HG02571 (cell line): ENCODE results near the gene RAB42.
A peak's percentile ranks its signal among the peaks of the same experiment; 100 is the strongest.
"Not testable (repeated sequence)": the region's sequence is repeated elsewhere in the genome, so short reads cannot be mapped to it uniquely, and the experiment has no call there.

ENCODE experiments used
- ATAC-seq: cut with Tn5 transposase; IDR thresholded peaks from one replicate; pipeline ENCODE4 v1.9.1; 2021; ENCODE audit warnings: mild to moderate bottlenecking, moderate library complexity; ENCODE audit not compliant: unreplicated experiment

The RAB42 gene, protein sequence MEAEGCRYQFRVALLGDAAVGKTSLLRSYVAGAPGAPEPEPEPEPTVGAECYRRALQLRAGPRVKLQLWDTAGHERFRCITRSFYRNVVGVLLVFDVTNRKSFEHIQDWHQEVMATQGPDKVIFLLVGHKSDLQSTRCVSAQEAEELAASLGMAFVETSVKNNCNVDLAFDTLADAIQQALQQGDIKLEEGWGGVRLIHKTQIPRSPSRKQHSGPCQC

DNA sequence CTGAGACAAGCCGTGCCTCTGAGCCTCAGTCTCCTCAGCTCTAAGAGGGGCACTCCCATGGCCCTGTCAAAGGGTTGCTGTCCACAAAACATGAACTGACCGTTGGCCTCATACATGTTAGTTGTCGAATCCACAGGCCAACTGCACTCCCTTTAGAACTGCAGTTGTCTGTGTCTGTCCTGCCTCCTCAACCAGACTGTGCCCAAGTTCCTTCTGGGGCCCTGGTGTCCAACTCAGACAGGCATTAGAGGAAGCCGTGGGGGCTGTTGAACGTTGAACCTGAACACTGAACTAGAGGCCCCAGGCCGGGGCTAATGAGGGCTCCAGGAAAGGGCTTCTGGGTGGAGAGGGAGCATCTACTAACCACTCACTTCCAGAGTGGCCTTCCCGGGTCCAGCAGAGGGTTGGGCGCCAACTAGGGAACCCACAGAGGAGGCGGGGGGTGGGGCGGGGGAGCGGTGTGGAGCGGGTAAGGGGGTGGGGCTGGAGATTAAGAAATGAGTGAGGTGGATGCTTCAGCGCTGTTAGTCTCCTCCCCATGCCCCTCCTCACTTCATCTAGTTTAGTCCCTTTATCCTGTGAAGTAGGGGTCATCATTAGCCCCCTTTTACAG lies at the start of gene RAB42:
Gene RAB42 (plus strand): TSS at position 558 of the 613 bp plus-strand sequence. CDS start 247 bp downstream, outside the sequence.
- peak; percentile 24 for ATAC-seq

DNA sequence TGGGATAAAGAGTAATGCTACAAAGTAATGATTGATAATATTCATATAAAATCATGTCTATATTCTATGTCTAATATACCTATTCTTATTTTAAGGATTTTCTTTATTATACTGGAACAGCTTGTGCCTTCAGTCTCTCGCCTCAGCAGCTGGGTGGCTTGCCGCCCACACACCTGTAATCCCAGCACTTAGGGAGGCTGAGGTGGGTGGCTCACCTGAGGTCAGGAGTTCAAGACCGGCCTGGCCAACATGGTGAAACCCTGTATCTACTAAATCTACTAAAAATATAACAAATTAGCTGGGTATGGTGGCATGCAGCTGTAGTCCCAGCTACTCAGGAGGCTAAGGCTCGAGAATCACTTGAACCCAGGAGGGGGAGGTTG lies 46.8 kb upstream of the RAB42 start:
- no peak for ATAC-seq

DNA sequence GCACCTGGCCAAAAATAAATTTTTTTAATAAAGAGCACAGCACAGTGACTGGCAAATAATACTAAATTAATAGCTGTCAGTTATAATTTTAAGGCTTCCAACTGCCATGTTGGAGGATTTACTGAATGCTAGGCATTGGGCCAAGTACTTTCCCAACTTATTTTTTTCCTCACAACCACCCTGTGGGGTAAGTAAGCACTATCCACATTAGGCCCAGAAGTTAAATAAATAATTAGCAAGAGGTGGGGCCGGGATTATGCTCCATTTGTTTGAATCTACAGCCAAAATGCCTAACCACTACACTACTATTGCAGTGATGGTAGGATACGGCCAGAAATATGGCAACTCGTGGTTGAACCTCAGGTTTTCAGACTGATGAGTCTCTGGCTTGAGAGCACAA lies 43.7 kb upstream of the RAB42 start:
- no peak for ATAC-seq

DNA sequence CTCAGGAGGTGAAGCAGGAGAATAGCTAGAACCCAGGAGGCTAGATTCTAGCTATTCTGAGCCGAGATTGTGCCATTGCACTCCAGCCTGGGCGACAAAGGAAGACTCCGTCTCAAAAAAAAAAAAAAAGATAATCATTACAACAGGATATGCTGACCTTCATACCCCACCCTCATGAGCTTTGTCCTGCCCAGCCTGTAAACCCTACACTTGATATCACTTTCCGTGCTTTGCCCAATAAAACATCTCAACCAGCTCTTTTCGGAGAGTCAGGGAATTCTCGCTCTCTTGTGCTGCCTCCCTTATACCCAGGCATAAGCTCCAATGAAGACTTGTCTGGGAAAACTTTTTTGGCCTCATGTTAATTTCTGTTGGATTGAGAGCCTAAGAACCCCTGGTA lies 40.7 kb upstream of the RAB42 start:
- ATAC-seq = no peak

DNA sequence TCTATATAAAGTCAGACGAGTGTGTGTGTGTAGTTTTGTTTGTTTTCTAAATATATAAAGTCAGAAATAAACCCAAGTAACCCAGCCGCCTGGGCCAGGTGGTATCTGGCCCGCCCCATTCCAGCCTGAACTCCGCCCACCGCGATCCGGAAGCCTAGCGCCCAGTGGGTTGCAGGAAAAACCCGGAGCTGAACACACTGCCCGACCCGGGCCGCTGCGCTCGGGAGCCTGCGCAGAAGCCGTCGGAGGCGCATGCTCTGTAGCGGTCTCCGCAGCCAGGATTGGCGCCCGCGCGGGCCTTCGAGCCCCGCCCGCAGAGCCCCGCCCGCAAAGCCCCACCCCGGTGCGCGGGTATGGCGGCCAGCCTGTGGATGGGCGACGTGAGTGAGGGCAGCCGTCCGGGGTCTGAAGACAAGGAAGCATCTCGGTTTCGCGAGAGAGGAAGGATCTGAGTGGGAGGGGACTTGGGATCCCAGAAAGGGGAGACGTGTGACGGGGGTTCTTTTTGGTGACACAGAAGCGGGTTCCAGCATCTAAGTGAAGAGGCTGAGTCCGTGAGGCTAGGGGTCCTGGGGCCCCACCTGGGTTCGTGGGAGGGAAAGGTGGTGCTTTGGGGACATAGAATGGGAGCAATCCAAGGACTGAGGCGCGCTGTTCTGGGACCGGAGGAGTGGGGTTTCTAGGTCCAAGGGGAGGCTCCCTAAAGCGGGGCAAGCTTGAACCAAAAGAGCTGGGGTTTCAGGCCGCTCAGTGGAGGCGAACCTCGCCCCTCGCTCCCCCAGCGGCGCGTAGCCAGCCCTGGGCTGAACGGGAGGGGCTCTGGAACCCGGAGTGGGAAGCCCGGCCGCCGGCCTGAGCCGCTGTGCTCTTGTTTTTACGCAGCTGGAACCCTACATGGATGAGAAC lies 39.1 kb upstream of the RAB42 start, which contains the start of gene TRNAU1AP:
Gene TRNAU1AP (plus strand): TSS at position 328 of the 906 bp plus-strand sequence. CDS start 26 bp downstream, at position 354.
- peak; percentile 88 for ATAC-seq

DNA sequence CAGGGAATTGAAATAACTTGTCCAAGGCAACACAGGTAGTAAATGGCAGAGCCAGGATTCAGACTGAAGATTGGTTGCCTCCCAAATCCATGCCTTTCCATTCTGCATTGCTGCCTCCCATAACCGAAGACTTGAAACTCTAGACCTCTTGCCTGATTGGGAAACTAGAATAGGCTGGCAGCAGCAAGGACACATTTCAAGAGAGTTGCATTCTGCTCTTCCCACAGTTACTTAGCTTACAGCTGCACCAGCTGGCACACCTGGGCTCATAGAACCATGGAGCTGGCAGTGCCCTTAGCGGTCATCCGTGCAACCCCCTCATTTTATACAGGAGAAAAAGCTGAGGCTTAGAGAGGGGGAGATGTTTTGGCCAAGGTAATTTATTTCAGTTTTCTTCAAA lies 31.2 kb upstream of the RAB42 start:
- ATAC-seq = no peak

DNA sequence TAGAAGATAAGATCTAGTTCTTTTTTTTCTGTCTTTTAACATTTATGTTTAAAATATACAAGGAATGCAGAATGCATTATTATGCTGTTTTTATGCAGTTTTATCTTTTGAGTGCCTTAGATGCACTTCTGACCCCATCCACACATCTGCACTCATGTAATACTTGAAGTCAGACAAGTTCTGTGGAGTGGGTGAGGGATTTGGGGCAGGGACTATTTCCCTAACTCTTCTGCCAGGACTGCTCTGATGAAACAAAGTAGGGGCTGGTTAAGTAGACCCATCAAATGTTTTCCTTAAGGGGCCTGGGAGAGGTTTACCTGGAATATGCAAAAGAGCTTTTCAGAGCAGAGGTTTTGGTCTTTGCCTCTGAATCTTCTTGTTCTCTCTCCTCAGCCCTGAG lies 27.8 kb upstream of the RAB42 start:
- no peak for ATAC-seq

DNA sequence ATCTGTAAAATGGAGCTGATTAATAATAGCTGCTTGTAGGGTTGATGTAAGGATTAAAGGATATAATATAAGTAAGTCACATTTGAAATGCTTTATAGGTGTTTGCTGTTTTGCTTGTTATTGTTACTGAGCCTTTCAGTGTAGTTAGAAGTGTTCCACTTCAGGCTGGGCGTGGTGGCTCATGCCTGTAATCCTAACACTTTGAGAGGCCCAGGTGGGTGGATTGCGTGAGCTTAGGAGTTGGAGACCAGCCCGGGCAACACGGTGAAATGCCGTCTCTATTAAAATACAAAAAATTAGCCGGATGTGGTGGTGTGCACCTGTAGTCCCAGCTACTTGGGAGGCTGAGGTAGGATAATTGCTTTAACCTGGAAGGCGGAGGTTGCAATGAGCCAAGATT lies 27.0 kb upstream of the RAB42 start:
- no peak for ATAC-seq

DNA sequence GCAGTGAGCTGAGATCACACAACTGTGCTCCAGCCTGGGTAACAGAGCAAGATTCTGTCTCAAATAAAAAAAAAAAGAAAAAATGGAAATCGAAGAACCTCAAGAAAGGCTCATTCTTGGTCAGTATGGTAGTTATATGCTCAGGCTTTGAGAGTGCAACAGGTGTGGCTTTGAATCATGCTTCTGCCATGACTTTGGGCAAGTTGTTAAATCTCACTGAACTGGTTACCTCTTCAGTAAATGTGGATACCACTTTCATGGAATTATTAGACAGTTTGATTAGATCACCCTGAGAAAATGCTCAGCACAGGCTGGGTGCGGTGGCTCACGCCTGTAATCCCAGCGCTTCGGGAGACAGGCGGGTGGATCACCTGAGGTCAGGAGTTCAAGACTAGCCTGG lies 26.3 kb upstream of the RAB42 start:
- no peak for ATAC-seq

DNA sequence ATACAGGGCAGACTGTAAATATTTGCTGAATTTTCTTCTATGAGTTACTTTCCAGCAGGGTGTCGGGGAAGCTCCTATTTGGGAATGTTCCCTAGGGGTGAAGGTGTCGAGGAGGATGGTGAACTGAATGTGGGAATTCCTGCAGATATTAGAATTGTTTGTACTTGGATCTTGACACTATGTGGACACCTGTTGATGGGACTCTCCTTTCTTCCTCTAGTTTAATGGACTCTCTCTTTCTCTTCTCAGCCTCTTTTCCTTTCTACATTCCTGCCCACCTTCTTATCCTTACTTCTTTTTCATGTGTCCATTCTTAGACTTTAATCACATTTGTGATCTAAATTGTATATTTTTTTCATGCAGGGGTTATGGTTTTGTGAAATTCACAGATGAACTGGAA lies 25.1 kb upstream of the RAB42 start:
- ATAC-seq = no peak

DNA sequence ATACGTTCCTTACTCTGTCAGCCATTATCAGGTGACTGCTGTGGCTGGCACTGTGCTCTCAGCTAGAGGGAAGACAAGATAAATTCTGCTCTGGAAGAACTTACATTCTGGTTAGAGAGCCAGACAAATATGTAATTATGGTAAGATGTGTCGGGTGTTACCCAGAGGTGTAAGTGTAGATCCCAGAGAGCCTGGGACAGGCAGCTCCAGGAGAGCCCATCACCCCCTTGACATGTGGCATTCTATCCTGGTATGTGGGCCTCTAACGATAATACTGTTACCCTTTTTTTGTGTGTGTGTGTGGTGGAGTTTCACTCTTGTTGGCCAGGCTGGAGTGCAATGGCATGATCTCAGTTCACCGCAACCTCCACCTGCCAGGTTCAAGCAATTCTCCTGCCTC lies 20.2 kb upstream of the RAB42 start:
- no peak for ATAC-seq

DNA sequence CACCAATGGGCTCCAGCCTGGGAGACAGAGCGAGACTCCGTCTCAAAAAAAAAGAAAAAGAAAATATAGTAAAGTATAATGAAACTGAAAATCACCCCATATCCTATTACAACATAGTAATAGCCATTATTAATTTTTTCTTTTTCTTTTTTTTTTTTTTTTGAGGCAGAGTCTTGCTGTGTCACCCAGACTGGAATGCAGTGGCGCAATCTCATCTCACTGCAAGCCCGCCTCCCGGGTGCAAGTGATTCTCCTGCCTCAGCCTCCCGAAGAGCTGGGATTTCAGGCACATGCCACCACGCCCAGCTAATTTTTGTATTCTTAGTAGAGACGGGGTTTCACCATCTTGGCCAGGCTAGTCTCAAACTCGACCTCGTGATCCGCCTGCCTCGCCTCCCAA lies 19.2 kb upstream of the RAB42 start:
- ATAC-seq = not testable (repeated sequence)

DNA sequence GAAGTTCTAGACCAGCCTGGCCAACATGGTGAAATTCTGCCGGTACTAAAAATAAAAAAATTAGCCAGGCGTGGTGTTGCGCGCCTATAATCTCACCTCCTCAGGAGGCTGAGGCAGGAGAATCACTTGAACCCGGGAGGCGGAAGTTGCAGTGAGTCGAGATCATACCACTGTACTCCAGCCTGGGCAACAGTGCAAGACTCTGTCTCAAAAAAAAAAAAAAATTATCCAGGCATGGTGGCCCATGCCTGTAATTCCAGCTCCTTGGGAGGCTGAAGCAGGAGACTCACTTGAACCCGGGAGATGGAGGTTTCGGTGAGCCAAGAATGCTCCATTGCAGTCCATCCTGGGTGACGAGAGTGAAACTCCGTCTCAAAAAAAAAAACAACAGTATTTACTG lies 18.5 kb upstream of the RAB42 start:
- no peak for ATAC-seq

DNA sequence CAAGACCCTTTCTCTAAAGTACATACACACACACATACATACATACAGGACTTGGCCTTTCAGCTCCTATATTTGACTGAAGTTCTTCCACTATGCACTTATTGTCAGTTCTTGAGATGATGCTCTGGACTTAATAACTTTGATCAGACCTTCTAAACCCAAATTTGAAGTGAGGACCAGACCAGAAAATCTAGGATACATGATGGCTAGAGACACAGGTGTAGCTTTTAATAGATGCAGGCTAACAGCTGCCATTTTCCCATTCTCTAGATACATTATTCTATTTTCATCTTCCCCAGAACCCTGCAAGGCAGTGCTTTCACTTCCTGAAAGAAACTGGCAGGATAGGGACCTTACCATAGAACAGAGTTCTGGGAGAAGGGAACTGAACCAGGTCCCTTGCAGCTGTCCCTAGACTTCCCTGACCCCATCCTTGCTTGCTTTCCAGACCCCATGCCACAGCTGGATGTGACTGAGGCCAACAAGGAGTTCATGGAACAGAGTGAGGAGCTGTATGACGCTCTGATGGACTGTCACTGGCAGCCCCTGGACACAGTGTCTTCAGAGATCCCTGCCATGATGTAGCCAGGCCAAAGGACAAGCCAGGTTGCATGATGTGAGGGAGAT lies 14.9 kb upstream of the RAB42 start:
- ATAC-seq = no peak

DNA sequence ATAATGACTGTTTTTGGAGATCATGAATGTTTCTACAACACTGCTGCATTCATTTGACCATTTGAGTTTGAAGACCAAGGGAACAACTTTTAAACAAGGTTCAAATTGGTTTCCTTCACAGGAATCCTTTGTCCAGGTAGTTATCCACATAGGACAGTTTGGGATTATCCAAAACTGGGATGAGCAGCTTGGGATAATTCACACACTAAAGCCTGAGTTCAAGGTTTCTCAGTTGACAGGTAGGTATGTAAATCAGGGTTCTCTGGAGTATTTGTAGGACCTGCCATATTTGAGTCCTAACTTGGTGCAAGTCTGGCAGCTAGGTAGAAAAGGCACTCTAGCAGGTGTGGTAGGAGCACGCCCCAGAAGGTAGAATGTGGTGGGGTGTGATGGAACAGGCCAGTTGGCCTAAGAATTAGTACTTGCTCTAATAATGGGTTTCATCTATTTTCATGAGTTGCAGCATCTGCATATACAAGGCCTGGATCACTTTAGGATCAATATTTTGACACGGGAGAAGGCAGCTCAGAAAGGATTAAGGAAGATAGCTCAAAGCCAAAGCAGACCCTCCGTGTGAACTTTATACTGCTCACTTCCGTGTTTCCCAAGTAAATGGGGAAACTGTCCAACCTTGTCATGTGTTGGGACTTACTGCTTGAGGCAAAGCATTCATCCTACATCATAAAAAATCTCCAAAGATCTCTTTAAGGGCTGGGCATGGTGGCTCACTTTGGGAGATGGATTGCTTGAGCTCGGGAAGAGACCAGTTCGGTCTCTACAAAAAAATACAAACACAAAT lies 14.1 kb upstream of the RAB42 start:
- ATAC-seq = no peak

DNA sequence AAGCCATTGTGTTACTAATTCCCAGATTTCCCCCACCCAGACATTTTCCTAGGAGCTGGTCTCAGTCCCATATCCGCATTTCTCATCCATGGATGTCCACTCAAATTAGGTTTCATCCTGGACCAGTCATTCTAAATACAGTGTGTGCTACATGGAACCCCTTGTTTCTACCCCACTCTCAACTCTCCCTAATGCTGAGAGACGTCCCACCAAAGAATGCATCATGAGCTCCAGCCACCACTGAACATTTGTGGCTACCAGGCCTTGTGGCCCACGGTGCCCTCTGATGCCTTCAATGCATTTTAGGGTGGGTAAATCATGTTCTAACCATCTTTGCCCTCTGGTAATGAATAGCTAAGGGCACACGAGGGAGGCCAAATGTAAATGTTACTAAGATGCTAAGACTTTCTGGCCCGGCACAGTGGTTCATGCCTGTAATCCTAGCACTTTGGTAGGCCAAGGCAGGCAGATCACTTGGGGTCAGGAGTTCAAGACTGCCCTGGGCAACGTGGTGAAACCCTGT lies 13.3 kb upstream of the RAB42 start:
- ATAC-seq = no peak

DNA sequence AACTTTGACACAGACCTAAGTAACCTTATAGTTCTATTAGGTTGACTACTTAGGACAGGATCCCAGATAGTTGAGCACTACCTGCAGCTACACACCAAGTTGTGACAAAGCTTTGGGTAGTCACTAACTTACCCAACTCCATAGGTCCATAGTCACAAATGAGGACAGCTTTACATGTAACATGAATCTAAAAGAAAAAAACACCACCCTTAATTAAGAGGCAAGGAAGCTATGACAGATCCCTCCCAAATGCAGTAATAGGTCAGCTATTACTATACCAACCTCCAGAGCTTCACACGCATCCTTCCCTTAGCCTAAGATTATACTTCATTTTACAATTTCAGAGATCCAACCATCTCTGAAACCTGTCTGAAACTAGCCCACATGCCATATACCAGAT lies 12.7 kb upstream of the RAB42 start:
- no peak for ATAC-seq

DNA sequence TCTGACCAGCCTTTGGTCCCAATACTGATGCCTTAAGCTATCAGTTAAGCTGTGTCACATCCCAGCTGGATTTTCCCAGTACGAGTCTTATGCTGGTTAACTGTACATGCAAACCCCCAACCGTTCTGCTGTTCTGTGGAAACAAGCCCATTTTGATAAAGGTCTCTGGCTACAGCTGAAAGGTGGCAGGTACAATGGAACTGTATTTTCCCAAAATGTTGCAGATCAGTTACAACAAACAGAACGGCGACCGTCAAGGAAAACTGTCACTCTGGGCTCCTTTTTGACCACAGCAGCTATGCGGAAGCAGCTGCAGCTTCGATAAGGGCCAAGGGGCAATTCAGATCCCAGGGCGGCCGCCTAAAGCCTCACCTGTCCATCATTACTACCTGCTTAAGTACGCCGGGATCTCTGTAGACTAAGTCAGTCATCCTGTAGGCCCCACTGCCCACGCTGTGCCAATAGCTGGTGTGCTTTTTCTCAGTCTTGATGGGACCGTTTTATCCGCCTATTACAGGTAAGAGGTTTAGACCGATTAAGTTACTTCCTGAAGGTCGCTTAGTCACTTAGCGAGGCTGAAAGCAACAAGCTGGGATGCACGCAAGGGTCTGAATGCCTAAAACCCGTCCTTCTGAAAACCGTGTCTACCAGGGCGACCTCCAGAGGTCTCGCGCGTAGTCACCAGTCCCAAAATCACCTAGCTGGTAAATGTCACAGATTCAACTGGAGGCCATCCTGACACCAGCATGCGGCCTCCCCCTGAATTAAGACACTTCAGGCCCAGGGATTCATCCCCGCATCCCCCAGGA lies 11.1 kb upstream of the RAB42 start:
- peak; percentile 20 for ATAC-seq

DNA sequence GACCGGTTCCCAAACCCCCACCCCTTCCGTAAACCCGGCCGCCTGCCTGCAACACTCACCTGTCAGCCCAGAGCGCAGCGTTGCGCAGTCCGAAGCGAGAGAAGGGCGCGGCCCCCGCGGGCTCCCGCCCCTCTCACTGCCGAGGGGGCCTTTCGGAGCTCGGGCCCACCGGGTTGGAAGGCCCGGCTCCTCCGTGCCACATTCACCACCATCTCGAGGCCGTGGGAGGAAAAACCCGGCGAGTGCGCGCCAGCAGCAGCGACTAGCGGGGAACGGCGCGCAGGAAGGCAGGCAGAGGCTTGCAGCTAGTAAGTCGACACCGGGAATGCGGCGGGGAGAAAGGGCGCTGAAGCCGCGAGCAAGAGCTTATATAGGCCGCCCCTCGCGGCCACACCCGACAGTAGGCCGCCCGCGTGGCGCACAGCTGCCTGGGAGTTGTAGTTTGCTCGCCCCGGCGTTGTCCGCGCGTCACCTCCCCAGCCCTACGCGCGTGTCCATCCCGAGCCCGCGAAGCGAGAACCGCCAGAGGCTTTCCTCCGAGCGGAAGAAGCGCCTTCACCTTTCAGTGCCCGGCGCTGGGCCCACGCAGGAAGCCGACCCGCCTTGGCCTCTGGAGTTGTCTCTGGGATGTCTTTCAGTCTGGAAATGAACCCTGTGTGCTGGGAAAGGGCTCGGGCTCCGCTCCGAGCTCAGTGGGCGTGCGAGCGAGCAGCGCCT lies 10.4 kb upstream of the RAB42 start:
- ATAC-seq = peak; percentile 73
